ENCODE results near the gene C6.

C6 gene

GRCh38 chr5:41148448-41148847, 64.9 kb downstream of the C6 start:
- CTCF ChIA-PET = interaction anchor here (0.7 kb wide), 1 partner anchor 10 kb away, joined by 3 read pairs; no protein-coding TSS in a partner anchor

GRCh38 chr5:41145306-41145705, 68.0 kb downstream of the C6 start:
- ChIA-PET POLR2A (ENCODE audit: low non-redundant PET) (no interaction called here), CTCF (no interaction called here)
- TF ChIP-seq, protein P1, sequence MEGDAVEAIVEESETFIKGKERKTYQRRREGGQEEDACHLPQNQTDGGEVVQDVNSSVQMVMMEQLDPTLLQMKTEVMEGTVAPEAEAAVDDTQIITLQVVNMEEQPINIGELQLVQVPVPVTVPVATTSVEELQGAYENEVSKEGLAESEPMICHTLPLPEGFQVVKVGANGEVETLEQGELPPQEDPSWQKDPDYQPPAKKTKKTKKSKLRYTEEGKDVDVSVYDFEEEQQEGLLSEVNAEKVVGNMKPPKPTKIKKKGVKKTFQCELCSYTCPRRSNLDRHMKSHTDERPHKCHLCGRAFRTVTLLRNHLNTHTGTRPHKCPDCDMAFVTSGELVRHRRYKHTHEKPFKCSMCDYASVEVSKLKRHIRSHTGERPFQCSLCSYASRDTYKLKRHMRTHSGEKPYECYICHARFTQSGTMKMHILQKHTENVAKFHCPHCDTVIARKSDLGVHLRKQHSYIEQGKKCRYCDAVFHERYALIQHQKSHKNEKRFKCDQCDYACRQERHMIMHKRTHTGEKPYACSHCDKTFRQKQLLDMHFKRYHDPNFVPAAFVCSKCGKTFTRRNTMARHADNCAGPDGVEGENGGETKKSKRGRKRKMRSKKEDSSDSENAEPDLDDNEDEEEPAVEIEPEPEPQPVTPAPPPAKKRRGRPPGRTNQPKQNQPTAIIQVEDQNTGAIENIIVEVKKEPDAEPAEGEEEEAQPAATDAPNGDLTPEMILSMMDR (conservative IDR thresholded peaks at IDR 0.05; ENCODE audit: low read depth) = no peak
- H3K27ac ChIP-seq = no peak overlapping the region
- no peak for DNase-seq (ENCODE audit: low spot score)

More at GRCh38 chr5:41148448-41148847, 64.9 kb downstream of the C6 start:
- no peak overlapping the region for H3K27ac ChIP-seq
- no peak for DNase-seq (ENCODE audit: low spot score)
- TF ChIP-seq, protein P1 (conservative IDR thresholded peaks at IDR 0.05; ENCODE audit: low read depth) = no peak
- POLR2A ChIA-PET (ENCODE audit: low non-redundant PET) = no interaction called here

DNA sequence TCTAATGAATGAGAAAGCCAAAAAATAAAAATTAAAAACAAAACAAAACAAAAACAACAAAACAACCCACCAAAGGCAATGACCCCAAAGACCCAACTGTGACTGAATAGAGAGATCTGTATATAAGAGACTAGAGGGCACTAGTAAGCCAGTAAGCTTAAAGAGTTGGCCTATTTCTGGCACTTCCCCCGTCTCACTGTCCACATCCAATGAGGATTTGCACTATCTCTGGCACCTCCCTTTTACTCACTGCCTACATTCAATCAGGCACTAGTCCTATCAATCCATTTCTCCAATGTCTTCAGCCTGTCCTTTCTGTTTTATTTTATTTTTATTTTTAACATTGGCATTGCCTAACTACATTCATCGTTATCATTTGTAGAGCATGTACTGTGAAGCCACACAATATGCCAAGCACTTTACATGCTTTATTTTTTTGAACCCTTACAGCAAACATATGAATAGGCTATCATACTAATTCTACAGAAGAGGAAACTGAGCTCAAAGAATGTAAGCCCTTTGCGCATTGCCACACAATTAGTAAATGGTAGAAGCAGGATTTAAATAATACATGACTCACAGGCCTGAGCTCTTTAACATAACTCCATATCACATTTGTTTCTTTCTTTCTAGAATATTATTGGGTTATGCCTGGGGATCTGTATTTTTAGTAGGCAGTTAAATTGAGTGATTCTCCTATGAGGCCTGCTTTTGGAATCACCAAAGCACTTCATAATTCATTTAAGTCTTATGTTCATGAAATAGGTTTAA, 70.0 kb downstream of the C6 start:
- ChIA-PET CTCF (no interaction called here), POLR2A (ENCODE audit: low non-redundant PET) (no interaction called here)
- TF ChIP-seq, protein P1 (conservative IDR thresholded peaks at IDR 0.05; ENCODE audit: low read depth) = no peak
- no peak for DNase-seq (ENCODE audit: low spot score)
- H3K27ac ChIP-seq = no peak overlapping the region

GRCh38 chr5:41127967-41128690, 85.2 kb downstream of the C6 start:
- DNase-seq (ENCODE audit: low spot score) = no peak
- TF ChIP-seq, protein P1 (conservative IDR thresholded peaks at IDR 0.05; ENCODE audit: low read depth) = no peak
- H3K27ac ChIP-seq = no peak overlapping the region
- ChIA-PET POLR2A (ENCODE audit: low non-redundant PET) (no interaction called here), CTCF (interaction anchor here (0.5 kb wide), 1 partner anchor 1385 kb away, joined by 4 read pairs; no protein-coding TSS in a partner anchor)

DNA sequence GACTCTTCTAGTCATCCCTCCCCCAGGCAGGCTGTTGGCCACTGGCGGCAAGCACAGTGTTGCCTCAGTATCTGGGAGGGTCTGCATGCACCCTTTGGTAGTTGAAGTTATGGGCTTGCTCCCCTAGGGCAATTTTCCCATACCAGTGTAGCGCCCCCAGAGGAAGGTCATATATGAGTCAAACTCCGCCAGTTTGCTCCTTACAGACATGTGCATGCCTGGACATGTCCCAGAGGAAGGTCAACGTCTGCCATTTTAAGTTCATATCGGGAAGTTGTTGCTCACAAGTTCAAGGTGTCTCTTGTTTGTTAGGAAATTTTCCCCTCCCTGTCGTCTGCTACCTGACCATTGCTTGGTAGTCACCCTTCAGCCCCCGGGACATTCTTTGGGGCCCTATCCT, 90.9 kb downstream of the C6 start:
- TF ChIP-seq, protein P1 (conservative IDR thresholded peaks at IDR 0.05; ENCODE audit: low read depth) = no peak
- ChIA-PET POLR2A (ENCODE audit: low non-redundant PET) (no interaction called here), CTCF (no interaction called here)
- H3K27ac ChIP-seq = no peak overlapping the region
- DNase-seq (ENCODE audit: low spot score) = no peak

DNA sequence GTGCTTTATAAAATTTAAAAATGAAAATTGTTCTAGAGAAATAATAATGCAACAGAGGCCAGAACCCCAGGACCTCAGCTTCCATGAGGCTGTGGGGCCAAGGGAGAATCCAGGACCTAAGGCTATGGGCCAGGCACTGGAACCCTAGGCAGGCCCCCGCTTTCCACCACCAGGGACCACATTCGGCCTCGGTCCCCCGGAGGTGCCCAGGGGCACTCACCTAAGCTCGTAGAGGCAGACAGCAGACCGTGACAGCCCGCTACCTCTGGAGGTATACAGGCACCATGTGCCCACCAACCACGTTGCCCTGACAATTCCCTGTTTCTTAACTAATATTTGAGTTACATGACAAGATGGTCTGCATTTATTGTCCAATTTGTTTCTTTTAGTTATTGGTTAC, 92.7 kb downstream of the C6 start:
- no peak for DNase-seq (ENCODE audit: low spot score)
- ChIA-PET CTCF (interaction anchor here (0.7 kb wide), 1 partner anchor 13 kb away, joined by 3 read pairs; no protein-coding TSS in a partner anchor), POLR2A (ENCODE audit: low non-redundant PET) (no interaction called here)
- no peak overlapping the region for H3K27ac ChIP-seq
- TF ChIP-seq, protein P1 (conservative IDR thresholded peaks at IDR 0.05; ENCODE audit: low read depth) = no peak
